Measurements from ENCODE around the gene UTP25.

The UTP25 gene

GRCh38 chr1:209807509-209807908, 20.3 kb upstream of the UTP25 start:
- DNase-seq = no peak

- DNase-seq = no peak
Measured at GRCh38 chr1:209808059-209808581, 19.7 kb upstream of the UTP25 start.

- DNase-seq = no peak
Measured at GRCh38 chr1:209809611-209810010, 18.2 kb upstream of the UTP25 start.

- DNase-seq = no peak
Measured at GRCh38 chr1:209810783-209811182, 17.0 kb upstream of the UTP25 start.

GRCh38 chr1:209813902-209814301, 13.9 kb upstream of the UTP25 start:
- no peak for DNase-seq

- no peak for DNase-seq
Measured at GRCh38 chr1:209815490-209815889, 12.3 kb upstream of the UTP25 start.

- DNase-seq = no peak
Measured at GRCh38 chr1:209815931-209816341, 11.8 kb upstream of the UTP25 start.

- DNase-seq = no peak
Measured at GRCh38 chr1:209816923-209817322, 10.8 kb upstream of the UTP25 start.

GRCh38 chr1:209817691-209818090, 10.1 kb upstream of the UTP25 start:
- DNase-seq = no peak

- DNase-seq = no peak
Measured at GRCh38 chr1:209819058-209819457, 8.7 kb upstream of the UTP25 start.

- DNase-seq = no peak
Measured at GRCh38 chr1:209820986-209821385, 6.8 kb upstream of the UTP25 start.

- DNase-seq = no peak
Measured at GRCh38 chr1:209822706-209823105, 5.1 kb upstream of the UTP25 start.

GRCh38 chr1:209823143-209824041, 4.4 kb upstream of the UTP25 start:
- no peak for DNase-seq

- no peak for DNase-seq
Measured at GRCh38 chr1:209825591-209826434, 2.0 kb upstream of the UTP25 start.

- no peak for DNase-seq
Measured at GRCh38 chr1:209829716-209830115, 1.9 kb downstream of the UTP25 start.

- no peak for DNase-seq
Measured at GRCh38 chr1:209830722-209831121, 3.0 kb downstream of the UTP25 start.

- no peak for DNase-seq
Measured at GRCh38 chr1:209831615-209832014, 3.8 kb downstream of the UTP25 start.

GRCh38 chr1:209835782-209836298, 8.1 kb downstream of the UTP25 start:
- DNase-seq = no peak

GRCh38 chr1:209837671-209838070, 9.9 kb downstream of the UTP25 start:
- no peak for DNase-seq

GRCh38 chr1:209838537-209838936, 10.8 kb downstream of the UTP25 start:
- DNase-seq = no peak

GRCh38 chr1:209839875-209840546, 12.2 kb downstream of the UTP25 start:
- DNase-seq = no peak

GRCh38 chr1:209840611-209841010, 12.8 kb downstream of the UTP25 start:
- DNase-seq = no peak
